GM12878 (cell line): ENCODE results near the gene PLSCR3. TPM values are rescaled to one million over a fixed set of nuclear protein-coding genes. Genes with fewer than 3 reads are reported as not detected.

Experiments
- ATAC-seq: fragments of 200-7000 bp; cut with Tn5 transposase; 3 replicates; pipeline ENCODE4 v1.9.1; 2020; ENCODE audit warnings: mild to moderate bottlenecking, moderate library complexity
- BruUV-seq: library from RNA; stranded (reverse); fragments of 400-500 nt; replicated peaks from 2 replicates; lab custom pipeline; 2021; lab: Mats Ljungman, UMichigan
- CTCF ChIA-PET: fragments of 300-600 bp; sonication (Branson Sonifier 250); formaldehyde crosslinking; extraction: SDS; loops from one replicate; lab custom pipeline; 2021; ENCODE audit warnings: inconsistent platforms; lab: Yijun Ruan, JAX
- POLR2A ChIA-PET: fragments of 350-600 bp; formaldehyde crosslinking; extraction: SDS; loops from one replicate; lab custom pipeline; 2021; ENCODE audit warnings: inconsistent platforms; lab: Charles Lee
- RAD21 ChIA-PET: fragments of 300-600 bp; sonication (Branson Sonifier 250); formaldehyde crosslinking; loops from one replicate; lab custom pipeline; 2023; ENCODE audit warnings: antibody characterized with exemption; ENCODE audit not compliant: unreplicated experiment; lab: Charles Lee
- SMC1A ChIA-PET: fragments of 300-600 bp; sonication (Branson Sonifier 250); formaldehyde crosslinking; loops from one replicate; lab custom pipeline; 2023; ENCODE audit not compliant: unreplicated experiment, uncharacterized antibody; lab: Charles Lee
- DNase-seq: peaks from one replicate; pipeline ENCODE4 v3.0.0-alpha.2; 2011; ENCODE audit warnings: low read depth, low spot score
- FAIRE-seq: peaks from 3 replicates; lab custom pipeline; 2011; peaks lifted over from hg19 to GRCh38; lab: Jason Lieb, UNC
- H2AFZ ChIP-seq: 2 replicates; pipeline ENCODE4 v1.6.0; 2011; ENCODE audit warnings: low read depth, low read length, control low read depth; ENCODE audit not compliant: control insufficient read depth
- H3K27ac ChIP-seq: 2 replicates; pipeline ENCODE4 v1.5.1; 2011; ENCODE audit warnings: control low read depth; ENCODE audit not compliant: control insufficient read depth, insufficient read depth
- H3K27me3 ChIP-seq, 2 experiments: replicated peaks in 1 of 2; 2 replicates each; pipeline versions ENCODE4 v1.6.0 to v1.6.1; 2011; ENCODE audit warnings: low read length in 1 of 2; ENCODE audit not compliant: control insufficient read depth in 2 of 2, insufficient read depth in 2 of 2
- H3K36me3 ChIP-seq, 2 experiments: 2 replicates each; pipeline ENCODE4 v1.5.1; 2011; ENCODE audit warnings: low read length in 1 of 2; ENCODE audit not compliant: control insufficient read depth in 2 of 2, insufficient read depth in 2 of 2
- H3K4me1 ChIP-seq: 2 replicates; pipeline ENCODE4 v1.6.1; 2011; ENCODE audit warnings: mild to moderate bottlenecking, low read length, moderate library complexity, mixed read lengths; ENCODE audit not compliant: control insufficient read depth, insufficient read depth
- H3K4me2 ChIP-seq: 2 replicates; pipeline ENCODE4 v1.6.0; 2011; ENCODE audit warnings: control low read depth; ENCODE audit not compliant: control insufficient read depth, insufficient read depth
- H3K4me3 ChIP-seq: fragments of 200-600 bp; sonication (generic); 2 replicates; pipeline ENCODE4 v1.5.1; 2016
- H3K79me2 ChIP-seq: 2 replicates; pipeline ENCODE4 v1.6.0; 2011; ENCODE audit warnings: low read length; ENCODE audit not compliant: control insufficient read depth, insufficient read depth
- H3K9ac ChIP-seq: 2 replicates; pipeline ENCODE4 v1.8.0; 2011; ENCODE audit warnings: low read length, control low read depth, mixed read lengths; ENCODE audit not compliant: control insufficient read depth, insufficient read depth
- H3K9me3 ChIP-seq: replicated peaks from 3 replicates; pipeline ENCODE4 v1.5.1; 2011; ENCODE audit warnings: mild to moderate bottlenecking, low read length; ENCODE audit not compliant: control insufficient read depth, insufficient read depth
- H4K20me1 ChIP-seq: 2 replicates; pipeline ENCODE4 v1.6.0; 2011; ENCODE audit not compliant: control insufficient read depth, insufficient read depth
- CBX3 ChIP-seq: fragments of 200-600 bp; sonication (generic); IDR thresholded peaks from 2 replicates; pipeline ENCODE4 v1.6.1; 2016; ENCODE audit warnings: low read depth, borderline replicate concordance
- ETV6 ChIP-seq, 2 experiments: fragments of 450-650 bp in 1 of 2; IDR thresholded peaks in 1 of 2; conservative IDR thresholded peaks in 1 of 2; 2 replicates each; pipeline ENCODE4 v1.6.1; 2014; ENCODE audit warnings: antibody characterized with exemption in 1 of 2, borderline replicate concordance in 1 of 2, low read depth in 1 of 2, mild to moderate bottlenecking in 1 of 2, moderate library complexity in 1 of 2
- GABPA ChIP-seq: IDR thresholded peaks from 2 replicates; pipeline ENCODE4 v1.6.1; 2014; ENCODE audit warnings: antibody characterized with exemption, low read depth, mild to moderate bottlenecking, inconsistent platforms
- IRF3 ChIP-seq: fragments of 450-650 bp; IDR thresholded peaks from 2 replicates; pipeline ENCODE4 v1.6.1; 2014; ENCODE audit warnings: mild to moderate bottlenecking
- IRF5 ChIP-seq: fragments of 450-650 bp; IDR thresholded peaks from 2 replicates; pipeline ENCODE4 v1.6.1; 2017; ENCODE audit warnings: borderline replicate concordance
- JUNB ChIP-seq: IDR thresholded peaks from 2 replicates; pipeline ENCODE4 v1.6.1; 2016; ENCODE audit warnings: antibody characterized with exemption, mild to moderate bottlenecking
- NFIC ChIP-seq: IDR thresholded peaks from 2 replicates; pipeline ENCODE4 v1.6.1; 2012; ENCODE audit warnings: low read depth, mild to moderate bottlenecking, inconsistent platforms, low read length, moderate library complexity
- PAX8 ChIP-seq: fragments of 450-650 bp; IDR thresholded peaks from 2 replicates; pipeline ENCODE4 v1.6.1; 2017; ENCODE audit warnings: mild to moderate bottlenecking, moderate library complexity
- RCOR1 ChIP-seq: conservative IDR thresholded peaks from 2 replicates; pipeline ENCODE4 v1.6.1; 2012; ENCODE audit warnings: low read depth, low read length, improper control_type of control experiment
- TAF1 ChIP-seq: IDR thresholded peaks from 2 replicates; pipeline ENCODE4 v1.6.1; 2011; ENCODE audit warnings: mild to moderate bottlenecking, low read depth, low read length, borderline replicate concordance
- WGBS: methylation state at CpG from one replicate; pipeline ENCODE4 v1.1.6; 2016; ENCODE audit warnings: low lambda C conversion rate; ENCODE audit not compliant: insufficient replicate concordance, insufficient coverage; ENCODE audit errors: missing lambda C conversion rate; 5-methylcytosine and 5-hydroxymethylcytosine counted together
- in situ Hi-C: fragments of 300-500 bp; cut with MboI; formaldehyde crosslinking; loops from 9 replicates; pipeline ENCODE4 v1.14.3; 2018; ENCODE audit warnings: mixed read lengths
- intact Hi-C: fragments of 100-400 bp; cut with micrococcal nuclease; formaldehyde crosslinking; loops from one replicate; pipeline ENCODE4 v1.14.2; 2022; ENCODE audit not compliant: unreplicated experiment
- polyA plus RNA-seq, 11 experiments: library from polyadenylated mRNA; depleted of rRNA in 4 of 11; unstranded in 6 of 11; stranded (reverse) in 5 of 11; fragments of >200 nt; fragmentation: Nextera tagmentation in 4 of 11; fragmentation: Illumina TruSeq in 1 of 11; extraction: Ambion mirVana in 4 of 11; extraction: Trizol in 1 of 11; gene quantifications; 1 replicate in 1 of 11; 2 replicates in 10 of 11; pipeline versions ENCODE4 v1.2.1 to v1.2.3, GENCODE V29; 2011 to 2016; ENCODE audit warnings: inconsistent platforms in 2 of 11, missing spikeins in 2 of 11, low read depth in 1 of 11
- total RNA-seq, 4 experiments: library from RNA; depleted of rRNA in 3 of 4; stranded (reverse); fragments of >200 nt in 3 of 4; fragmentation: Illumina TruSeq in 1 of 4; extraction: Trizol in 1 of 4; gene quantifications; 2 replicates each; pipeline versions ENCODE4 v1.2.1 to v1.2.3, GENCODE V29; 2013 to 2021

Gene PLSCR3
- total and polyA plus RNA-seq, 10 of the 15 experiments (the other 5 are each of a cell fraction or from before 2014, with no cell fraction given): 9.9 to 51.4 (median 43.4) TPM

- Histone ChIP-seq H3K9me3 (no peaks in the 10 kb centered on the region), H2AFZ (no peak overlapping the region), H3K4me2 (peak overlapping the region; percentile 93), H3K36me3 (peaks cover 2% of the 10 kb centered on the region in 2 experiments; a peak in 2 of 4 replicates), H3K27me3 (no peaks in the 10 kb centered on the region), H3K79me2 (peaks cover 7% of the 10 kb centered on the region), H3K9ac (peak overlapping the region; percentile 62), H4K20me1 (no peaks in the 10 kb centered on the region), H3K4me3 (peak overlapping the region; percentile 88), H3K27ac (no peak overlapping the region), H3K4me1 (peaks cover 23% of the 10 kb centered on the region)
- in situ Hi-C loops: no loop called here
- FAIRE-seq (no peak), ATAC-seq (no peak), DNase-seq (no peak)
- CTCF ChIA-PET: interaction anchor here (0.6 to 4.0 kb wide), 10 partner anchors 8 to 335 kb away, joined by 3 to 58 read pairs (median 4); partner anchors contain the start of genes TMEM102, TP53 and WRAP53
- SMC1A ChIA-PET: interaction anchor here (0.7 to 1.9 kb wide), 7 partner anchors 15 to 334 kb away, joined by 3 to 9 read pairs (median 4); partner anchors contain the start of genes ACAP1, NEURL4, TMEM102 and TP53
- 90% methylated on average over 28 of the region's 37 CpGs for WGBS
- no peak for TF ChIP-seq IRF3
- no peak for TF ChIP-seq TAF1
- TF ChIP-seq GABPA: no peak
- no peak for TF ChIP-seq JUNB
- no peak for TF ChIP-seq IRF5
- TF ChIP-seq ETV6 (conservative IDR thresholded peaks at IDR 0.05 in 1 of 2, IDR thresholded peaks at IDR 0.05 in 1 of 2; ENCODE audit: borderline replicate concordance in 1 of 2, low read depth in 1 of 2): no peak
- no peak for TF ChIP-seq RCOR1
- TF ChIP-seq PAX8: no peak
- TF ChIP-seq CBX3: no peak
- TF ChIP-seq NFIC: no peak
- no TSS peak for BruUV-seq
- POLR2A ChIA-PET: interaction anchor here (0.7 to 1.3 kb wide), 6 partner anchors 16 to 318 kb away, joined by 3 to 10 read pairs (median 4); partner anchors contain the start of genes ACAP1 and TMEM256
- RAD21 ChIA-PET: interaction anchor here (0.6 to 5.0 kb wide), 9 partner anchors 9 to 103 kb away, joined by 3 to 45 read pairs (median 4); partner anchors contain the start of genes ACAP1, NEURL4 and TMEM102
- intact Hi-C loops: loop anchor here (5.0 kb wide), 1 partner anchor 84 kb away; the partner anchor contains the start of genes FGF11 and TMEM102
These were observed 41.3 kb downstream of the PLSCR3 start for GRCh38 chr17:7352910-7353635.
